ENCODE data around the gene NAALADL2. TPM values are rescaled to one million over a fixed set of nuclear protein-coding genes. Genes with fewer than 3 reads are reported as not detected.
"Not testable (repeated sequence)": the region's sequence is repeated elsewhere in the genome, so short reads cannot be mapped to it uniquely, and the experiment has no call there.

Gene NAALADL2
- total RNA-seq, 1 donor from 2014 or later: 9.9 TPM

DNA sequence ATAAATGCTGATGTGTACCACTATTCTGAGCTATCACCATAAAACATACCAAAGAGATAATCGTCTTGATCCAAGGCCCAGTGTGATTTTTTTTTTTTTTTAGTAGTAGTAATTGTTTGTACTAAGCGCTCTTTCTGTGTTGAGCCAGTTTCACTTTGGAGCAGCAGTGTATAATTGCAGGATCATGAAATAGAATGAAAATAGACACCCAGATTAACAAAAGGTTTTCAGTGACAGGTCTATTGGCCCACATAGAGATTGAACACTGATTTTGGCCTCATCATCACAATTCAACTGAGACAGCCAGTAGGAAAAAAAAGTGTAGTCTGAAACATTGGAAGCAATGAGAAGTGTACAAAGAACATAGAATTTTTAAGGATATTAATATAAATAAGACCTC lies 749.8 kb downstream of the NAALADL2 start:
- no peaks in the 10 kb centered on the region for H3K9me3 Mint-ChIP-seq
- no peak for DNase-seq (ENCODE audit: extremely low spot score, unreplicated experiment)
- peaks cover 18% of the 10 kb centered on the region for H3K4me1 Mint-ChIP-seq (ENCODE audit: unreplicated experiment)
- no peaks in the 10 kb centered on the region for H3K36me3 Mint-ChIP-seq
- no peaks in the 10 kb centered on the region for H3K27me3 Mint-ChIP-seq
- no peak overlapping the region for H3K27ac Mint-ChIP-seq
- H3K4me3 Mint-ChIP-seq: no peak overlapping the region
- TF ChIP-seq, protein P1, sequence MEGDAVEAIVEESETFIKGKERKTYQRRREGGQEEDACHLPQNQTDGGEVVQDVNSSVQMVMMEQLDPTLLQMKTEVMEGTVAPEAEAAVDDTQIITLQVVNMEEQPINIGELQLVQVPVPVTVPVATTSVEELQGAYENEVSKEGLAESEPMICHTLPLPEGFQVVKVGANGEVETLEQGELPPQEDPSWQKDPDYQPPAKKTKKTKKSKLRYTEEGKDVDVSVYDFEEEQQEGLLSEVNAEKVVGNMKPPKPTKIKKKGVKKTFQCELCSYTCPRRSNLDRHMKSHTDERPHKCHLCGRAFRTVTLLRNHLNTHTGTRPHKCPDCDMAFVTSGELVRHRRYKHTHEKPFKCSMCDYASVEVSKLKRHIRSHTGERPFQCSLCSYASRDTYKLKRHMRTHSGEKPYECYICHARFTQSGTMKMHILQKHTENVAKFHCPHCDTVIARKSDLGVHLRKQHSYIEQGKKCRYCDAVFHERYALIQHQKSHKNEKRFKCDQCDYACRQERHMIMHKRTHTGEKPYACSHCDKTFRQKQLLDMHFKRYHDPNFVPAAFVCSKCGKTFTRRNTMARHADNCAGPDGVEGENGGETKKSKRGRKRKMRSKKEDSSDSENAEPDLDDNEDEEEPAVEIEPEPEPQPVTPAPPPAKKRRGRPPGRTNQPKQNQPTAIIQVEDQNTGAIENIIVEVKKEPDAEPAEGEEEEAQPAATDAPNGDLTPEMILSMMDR (conservative IDR thresholded peaks at IDR 0.05): no peak

DNA sequence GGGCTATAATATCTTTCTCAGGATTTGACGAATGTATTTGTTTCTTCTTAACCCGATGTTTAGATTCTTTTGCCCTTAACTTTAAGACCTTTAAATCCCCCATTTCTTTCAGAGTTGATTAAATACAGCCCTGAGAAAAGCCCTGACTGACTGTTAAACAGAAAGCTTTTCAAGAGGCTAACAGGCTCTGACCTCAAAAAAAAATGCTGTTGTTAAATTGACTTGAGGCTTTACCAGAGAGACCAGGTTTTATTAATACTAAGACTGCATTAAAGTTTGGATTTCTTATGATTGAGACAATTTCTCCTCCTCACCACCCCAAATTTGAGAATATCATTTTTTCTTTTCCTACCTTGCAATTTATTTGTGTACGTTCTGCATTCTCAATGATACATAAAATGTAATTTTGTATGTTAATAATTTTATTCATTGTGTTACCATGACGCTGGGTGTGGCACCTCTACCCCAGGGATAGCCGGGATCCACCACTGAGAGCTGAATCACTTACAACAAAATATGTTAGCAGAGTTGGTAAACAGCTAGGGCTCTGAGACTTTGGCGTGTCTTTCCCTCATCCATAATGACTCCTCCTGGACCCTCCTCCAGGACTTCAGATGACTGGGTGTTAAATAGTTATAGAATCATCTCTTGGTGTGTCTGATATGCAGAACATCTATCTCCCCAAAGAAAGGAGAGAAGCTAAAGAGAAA lies 753.5 kb downstream of the NAALADL2 start:
- no peak for DNase-seq (ENCODE audit: extremely low spot score, unreplicated experiment)
- H3K4me3 Mint-ChIP-seq: no peak overlapping the region
- H3K27me3 Mint-ChIP-seq: no peaks in the 10 kb centered on the region
- peaks cover 5% of the 10 kb centered on the region for H3K9me3 Mint-ChIP-seq
- H3K4me1 Mint-ChIP-seq (ENCODE audit: unreplicated experiment): peaks cover 6% of the 10 kb centered on the region
- no peaks in the 10 kb centered on the region for H3K36me3 Mint-ChIP-seq
- TF ChIP-seq, protein P1 (conservative IDR thresholded peaks at IDR 0.05): no peak
- H3K27ac Mint-ChIP-seq: no peak overlapping the region

DNA sequence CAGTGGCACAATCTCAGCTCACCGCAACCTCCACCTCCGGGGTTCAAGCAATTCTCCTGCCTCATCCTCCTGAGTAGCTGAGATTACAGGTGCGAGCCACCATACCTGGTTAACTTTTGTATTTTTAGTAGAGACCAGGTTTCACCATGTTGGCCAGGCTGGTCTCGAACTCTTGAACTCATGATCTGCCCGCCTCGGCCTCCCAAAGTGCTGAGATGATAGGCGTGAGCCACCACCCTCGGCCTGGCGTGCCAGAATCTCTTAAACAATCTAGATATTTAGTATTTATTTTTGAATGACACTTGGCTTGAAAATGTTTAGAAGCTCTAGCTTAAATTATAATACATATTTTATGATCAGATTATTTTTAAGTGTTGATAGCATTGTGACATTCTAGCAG lies 755.0 kb downstream of the NAALADL2 start:
- DNase-seq (ENCODE audit: extremely low spot score, unreplicated experiment); H3K27ac Mint-ChIP-seq; H3K4me3 Mint-ChIP-seq; H3K27me3 Mint-ChIP-seq; H3K4me1 Mint-ChIP-seq (ENCODE audit: unreplicated experiment); H3K9me3 Mint-ChIP-seq; H3K36me3 Mint-ChIP-seq: not testable (repeated sequence)

DNA sequence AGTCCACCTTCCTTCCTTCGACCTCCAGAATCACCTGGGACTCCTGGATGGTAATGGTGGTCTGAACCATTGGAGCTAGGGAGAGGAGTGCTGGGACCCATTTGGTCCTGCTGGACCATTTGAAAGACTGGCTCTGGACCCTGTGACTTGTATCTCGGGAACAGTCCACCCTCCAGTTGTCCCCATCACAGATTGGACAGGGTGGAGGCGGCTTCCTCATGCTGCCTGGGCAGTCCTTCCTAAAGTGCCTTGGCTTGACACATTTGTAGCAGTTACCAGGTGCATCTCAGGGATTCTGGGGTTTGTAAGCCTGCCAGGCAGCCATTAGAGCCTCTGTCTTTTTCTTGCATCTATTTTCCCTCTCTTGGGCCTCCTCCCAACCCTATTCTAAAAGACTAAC lies 758.1 kb downstream of the NAALADL2 start:
- H3K36me3 Mint-ChIP-seq: peaks cover 4% of the 10 kb centered on the region
- TF ChIP-seq, protein P1 (conservative IDR thresholded peaks at IDR 0.05): no peak
- H3K27ac Mint-ChIP-seq: no peak overlapping the region
- no peaks in the 10 kb centered on the region for H3K27me3 Mint-ChIP-seq
- H3K9me3 Mint-ChIP-seq: peaks cover 5% of the 10 kb centered on the region
- H3K4me3 Mint-ChIP-seq: no peak overlapping the region
- peaks cover 6% of the 10 kb centered on the region for H3K4me1 Mint-ChIP-seq (ENCODE audit: unreplicated experiment)
- no peak for DNase-seq (ENCODE audit: extremely low spot score, unreplicated experiment)

DNA sequence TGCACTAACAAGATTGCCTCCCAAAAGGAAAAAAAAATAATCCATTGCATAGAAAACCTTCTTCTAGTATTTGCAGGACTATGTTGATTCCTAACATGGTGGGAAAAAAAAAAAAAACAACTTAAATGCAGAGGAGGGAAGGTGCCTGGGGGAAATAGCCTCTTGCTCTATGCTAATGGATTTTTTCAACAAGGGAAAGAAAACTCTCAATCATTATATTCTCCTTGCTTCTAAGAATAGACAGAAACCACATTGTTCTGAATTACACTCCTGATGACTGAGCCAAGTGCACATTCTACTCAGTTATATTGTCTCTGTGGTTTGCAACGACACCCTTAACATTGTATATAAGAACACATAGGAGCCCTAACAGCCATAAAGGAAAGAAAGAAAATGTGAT lies 760.2 kb downstream of the NAALADL2 start:
- DNase-seq (ENCODE audit: extremely low spot score, unreplicated experiment): no peak
- TF ChIP-seq, protein P1 (conservative IDR thresholded peaks at IDR 0.05): no peak
- H3K27me3 Mint-ChIP-seq: no peaks in the 10 kb centered on the region
- no peaks in the 10 kb centered on the region for H3K4me1 Mint-ChIP-seq (ENCODE audit: unreplicated experiment)
- peaks cover 4% of the 10 kb centered on the region for H3K36me3 Mint-ChIP-seq
- H3K27ac Mint-ChIP-seq: no peak overlapping the region
- peaks cover 5% of the 10 kb centered on the region for H3K9me3 Mint-ChIP-seq
- no peak overlapping the region for H3K4me3 Mint-ChIP-seq

DNA sequence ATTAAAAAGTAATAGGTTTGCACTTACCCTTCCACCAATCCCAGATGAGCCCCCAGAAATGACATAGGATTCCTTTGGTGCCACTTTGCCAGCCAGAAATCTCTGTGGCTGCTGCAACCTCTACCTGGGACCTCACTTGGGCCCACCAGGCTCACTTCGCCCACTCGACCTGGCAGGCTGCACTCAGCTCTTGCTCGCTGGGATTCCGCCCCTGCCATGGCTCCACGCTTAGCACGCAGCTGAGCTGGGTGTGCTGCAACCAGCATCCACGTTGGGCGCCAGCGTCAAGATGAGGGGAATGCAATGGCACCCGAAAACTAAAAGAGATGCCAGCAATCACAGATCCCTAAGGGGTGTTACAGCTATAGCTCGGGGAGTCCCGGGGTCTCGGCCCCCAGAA lies 761.0 kb downstream of the NAALADL2 start:
- Mint-ChIP-seq H3K36me3 (peaks cover 4% of the 10 kb centered on the region), H3K4me1 (ENCODE audit: unreplicated experiment) (no peaks in the 10 kb centered on the region), H3K9me3 (peaks cover 5% of the 10 kb centered on the region), H3K4me3 (no peak overlapping the region), H3K27me3 (no peaks in the 10 kb centered on the region), H3K27ac (no peak overlapping the region)
- TF ChIP-seq, protein P1 (conservative IDR thresholded peaks at IDR 0.05): no peak
- no peak for DNase-seq (ENCODE audit: extremely low spot score, unreplicated experiment)

All from type B pancreatic cell (in vitro differentiated cells).